HepG2 (cell line): ENCODE measurements around the gene POLR3GL. TPM values are rescaled to one million over a fixed set of nuclear protein-coding genes. Genes with fewer than 3 reads are reported as not detected.
A peak's percentile ranks its signal among the peaks of the same experiment; 100 is the strongest.

Experiments
- CTCF ChIP-seq: sonication (generic); formaldehyde crosslinking; IDR thresholded peaks from 2 replicates; pipeline ENCODE4 v1.5.0; 2020; ENCODE audit warnings: mild to moderate bottlenecking, missing genetic modification reagents, moderate library complexity
- ETV6 ChIP-seq: sonication (generic); formaldehyde crosslinking; conservative IDR thresholded peaks from 2 replicates; pipeline ENCODE4 v1.4.0; 2020; ENCODE audit warnings: missing genetic modification reagents
- FOSL2 ChIP-seq: sonication (generic); formaldehyde crosslinking; IDR thresholded peaks from 2 replicates; pipeline ENCODE4 v1.4.0; 2020; ENCODE audit warnings: missing genetic modification reagents
- PHF20 ChIP-seq: sonication (generic); formaldehyde crosslinking; IDR thresholded peaks from 2 replicates; pipeline ENCODE4 v1.5.0; 2020; ENCODE audit warnings: mild to moderate bottlenecking, missing genetic modification reagents
- PPARG ChIP-seq: conservative IDR thresholded peaks from 2 replicates; pipeline ENCODE4 v1.6.1; 2016; ENCODE audit warnings: missing biosample characterization, missing genetic modification reagents
- RFX3 ChIP-seq: IDR thresholded peaks from 2 replicates; pipeline ENCODE4 v1.6.1; 2016; ENCODE audit warnings: missing biosample characterization, missing genetic modification reagents
- SATB2 ChIP-seq: sonication (generic); formaldehyde crosslinking; IDR thresholded peaks from 2 replicates; pipeline ENCODE4 v1.5.0; 2020; ENCODE audit warnings: missing genetic modification reagents
- STAG1 ChIP-seq: sonication (generic); formaldehyde crosslinking; IDR thresholded peaks from 2 replicates; pipeline ENCODE4 v1.4.0; 2020; ENCODE audit warnings: missing genetic modification reagents
- ZBTB3 ChIP-seq: sonication (generic); formaldehyde crosslinking; IDR thresholded peaks from 2 replicates; pipeline ENCODE4 v1.4.0; 2020; ENCODE audit warnings: low read depth, mild to moderate bottlenecking, moderate library complexity, missing genetic modification reagents, borderline replicate concordance
- ZBTB42 ChIP-seq: sonication (generic); formaldehyde crosslinking; IDR thresholded peaks from 2 replicates; pipeline ENCODE4 v1.5.0; 2020; ENCODE audit warnings: mild to moderate bottlenecking, missing genetic modification reagents
- ZNF382 ChIP-seq: sonication (generic); formaldehyde crosslinking; IDR thresholded peaks from 2 replicates; pipeline ENCODE4 v1.5.0; 2020; ENCODE audit warnings: missing genetic modification reagents, mild to moderate bottlenecking, borderline replicate concordance
- polyA plus RNA-seq, 8 experiments: library from polyadenylated mRNA; depleted of rRNA in 3 of 8; stranded (reverse) in 7 of 8; unstranded in 1 of 8; fragments of >200 nt; fragmentation: Illumina TruSeq in 4 of 8; extraction: Trizol in 4 of 8; gene quantifications; 2 replicates each; pipeline versions ENCODE4 v1.2.1 to v1.2.3, GENCODE V29; 2011 to 2016; ENCODE audit warnings: low read depth in 4 of 8, missing spikeins in 1 of 8, mixed read lengths in 1 of 8; ENCODE audit not compliant: insufficient read depth in 1 of 8
- total RNA-seq, 5 experiments: library from RNA; depleted of rRNA; stranded (reverse); fragments of >200 nt; fragmentation: Illumina TruSeq; extraction: Trizol; gene quantifications; 2 replicates each; pipeline ENCODE4 v1.2.3, GENCODE V29; 2016; ENCODE audit warnings: low read depth in 1 of 5
- TF ChIP-seq, protein P1 (sequence below): sonication (generic); formaldehyde crosslinking; conservative IDR thresholded peaks from 2 replicates; pipeline ENCODE4 v1.8.0; 2022; ENCODE audit warnings: missing genetic modification reagents
- TF ChIP-seq, protein P2 (sequence below), 2 experiments: fragments of 450-650 bp in 1 of 2; sonication (generic) in 1 of 2; formaldehyde crosslinking in 1 of 2; IDR thresholded peaks; 2 replicates each; pipeline versions ENCODE4 v1.6.1 to v1.8.0; 2016 to 2022; ENCODE audit warnings: antibody characterized with exemption in 1 of 2, mild to moderate bottlenecking in 1 of 2, missing genetic modification reagents in 1 of 2
- TF ChIP-seq, protein P3 (sequence below): sonication (generic); formaldehyde crosslinking; conservative IDR thresholded peaks from 2 replicates; pipeline ENCODE4 v1.4.0; 2020; ENCODE audit warnings: missing genetic modification reagents

Gene POLR3GL
- total and polyA plus RNA-seq, 2 of the 13 experiments (the other 11 are each of a cell fraction or from before 2014, with no cell fraction given), result 11.5 to 12.4 TPM

DNA sequence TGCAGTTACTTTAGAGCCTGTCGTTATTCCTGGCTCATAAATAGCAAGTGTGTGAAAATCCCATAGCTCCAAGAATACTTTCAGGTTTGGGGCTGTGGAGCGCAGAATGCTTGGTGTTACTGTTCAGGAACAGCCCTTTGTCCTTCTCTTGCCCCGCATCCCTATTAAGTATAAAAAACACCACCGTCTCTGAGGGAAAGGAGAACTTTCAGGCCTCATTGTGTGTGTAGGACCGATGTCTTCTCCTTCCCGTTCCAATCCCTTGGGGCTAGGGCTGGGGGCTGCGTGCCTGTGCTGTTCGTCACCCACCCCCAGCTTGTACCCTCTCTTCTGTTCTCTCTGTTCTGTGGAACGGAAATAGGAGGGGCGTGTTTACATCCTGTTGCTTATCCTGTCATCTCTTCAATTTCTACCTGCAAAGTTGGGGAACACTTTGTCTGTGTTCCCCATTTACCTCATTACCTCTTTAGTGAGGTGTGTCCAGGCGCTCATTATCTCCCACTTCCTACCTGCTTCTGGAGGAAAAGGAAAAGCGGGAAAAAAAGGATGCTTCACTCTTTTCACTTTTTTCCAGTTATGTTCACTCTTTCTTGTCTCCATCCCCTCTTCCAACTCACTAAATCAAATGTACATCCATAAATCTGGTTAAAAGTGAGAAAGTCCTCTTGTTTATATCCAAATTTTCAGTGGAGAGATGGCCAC is 32.7 kb downstream of the POLR3GL start (continued):
- TF ChIP-seq, protein P1, sequence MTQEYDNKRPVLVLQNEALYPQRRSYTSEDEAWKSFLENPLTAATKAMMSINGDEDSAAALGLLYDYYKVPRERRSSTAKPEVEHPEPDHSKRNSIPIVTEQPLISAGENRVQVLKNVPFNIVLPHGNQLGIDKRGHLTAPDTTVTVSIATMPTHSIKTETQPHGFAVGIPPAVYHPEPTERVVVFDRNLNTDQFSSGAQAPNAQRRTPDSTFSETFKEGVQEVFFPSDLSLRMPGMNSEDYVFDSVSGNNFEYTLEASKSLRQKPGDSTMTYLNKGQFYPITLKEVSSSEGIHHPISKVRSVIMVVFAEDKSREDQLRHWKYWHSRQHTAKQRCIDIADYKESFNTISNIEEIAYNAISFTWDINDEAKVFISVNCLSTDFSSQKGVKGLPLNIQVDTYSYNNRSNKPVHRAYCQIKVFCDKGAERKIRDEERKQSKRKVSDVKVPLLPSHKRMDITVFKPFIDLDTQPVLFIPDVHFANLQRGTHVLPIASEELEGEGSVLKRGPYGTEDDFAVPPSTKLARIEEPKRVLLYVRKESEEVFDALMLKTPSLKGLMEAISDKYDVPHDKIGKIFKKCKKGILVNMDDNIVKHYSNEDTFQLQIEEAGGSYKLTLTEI, result no peak
- TF ChIP-seq ZBTB3 (no peak), ZNF382 (CRISPR knock-in tag) (no peak), CTCF (CRISPR knock-in tag) (no peak), PPARG (CRISPR knock-in tag) (0 out of 2 replicates have a peak, but pooled peaks have one; percentile 13), RFX3 (CRISPR knock-in tag) (no peak), SATB2 (CRISPR knock-in tag) (no peak), FOSL2 (CRISPR knock-in tag) (peak; percentile 78), ETV6 (CRISPR knock-in tag) (no peak), STAG1 (CRISPR knock-in tag) (no peak), ZBTB42 (CRISPR knock-in tag) (no peak), PHF20 (CRISPR knock-in tag) (no peak)
- TF ChIP-seq, protein P2, sequence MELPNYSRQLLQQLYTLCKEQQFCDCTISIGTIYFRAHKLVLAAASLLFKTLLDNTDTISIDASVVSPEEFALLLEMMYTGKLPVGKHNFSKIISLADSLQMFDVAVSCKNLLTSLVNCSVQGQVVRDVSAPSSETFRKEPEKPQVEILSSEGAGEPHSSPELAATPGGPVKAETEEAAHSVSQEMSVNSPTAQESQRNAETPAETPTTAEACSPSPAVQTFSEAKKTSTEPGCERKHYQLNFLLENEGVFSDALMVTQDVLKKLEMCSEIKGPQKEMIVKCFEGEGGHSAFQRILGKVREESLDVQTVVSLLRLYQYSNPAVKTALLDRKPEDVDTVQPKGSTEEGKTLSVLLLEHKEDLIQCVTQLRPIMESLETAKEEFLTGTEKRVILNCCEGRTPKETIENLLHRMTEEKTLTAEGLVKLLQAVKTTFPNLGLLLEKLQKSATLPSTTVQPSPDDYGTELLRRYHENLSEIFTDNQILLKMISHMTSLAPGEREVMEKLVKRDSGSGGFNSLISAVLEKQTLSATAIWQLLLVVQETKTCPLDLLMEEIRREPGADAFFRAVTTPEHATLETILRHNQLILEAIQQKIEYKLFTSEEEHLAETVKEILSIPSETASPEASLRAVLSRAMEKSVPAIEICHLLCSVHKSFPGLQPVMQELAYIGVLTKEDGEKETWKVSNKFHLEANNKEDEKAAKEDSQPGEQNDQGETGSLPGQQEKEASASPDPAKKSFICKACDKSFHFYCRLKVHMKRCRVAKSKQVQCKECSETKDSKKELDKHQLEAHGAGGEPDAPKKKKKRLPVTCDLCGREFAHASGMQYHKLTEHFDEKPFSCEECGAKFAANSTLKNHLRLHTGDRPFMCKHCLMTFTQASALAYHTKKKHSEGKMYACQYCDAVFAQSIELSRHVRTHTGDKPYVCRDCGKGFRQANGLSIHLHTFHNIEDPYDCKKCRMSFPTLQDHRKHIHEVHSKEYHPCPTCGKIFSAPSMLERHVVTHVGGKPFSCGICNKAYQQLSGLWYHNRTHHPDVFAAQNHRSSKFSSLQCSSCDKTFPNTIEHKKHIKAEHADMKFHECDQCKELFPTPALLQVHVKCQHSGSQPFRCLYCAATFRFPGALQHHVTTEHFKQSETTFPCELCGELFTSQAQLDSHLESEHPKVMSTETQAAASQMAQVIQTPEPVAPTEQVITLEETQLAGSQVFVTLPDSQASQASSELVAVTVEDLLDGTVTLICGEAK (IDR thresholded peaks at IDR 0.05), result no peak
- TF ChIP-seq, protein P2 (CRISPR knock-in tag; IDR thresholded peaks at IDR 0.05), result no peak
- TF ChIP-seq, protein P3, sequence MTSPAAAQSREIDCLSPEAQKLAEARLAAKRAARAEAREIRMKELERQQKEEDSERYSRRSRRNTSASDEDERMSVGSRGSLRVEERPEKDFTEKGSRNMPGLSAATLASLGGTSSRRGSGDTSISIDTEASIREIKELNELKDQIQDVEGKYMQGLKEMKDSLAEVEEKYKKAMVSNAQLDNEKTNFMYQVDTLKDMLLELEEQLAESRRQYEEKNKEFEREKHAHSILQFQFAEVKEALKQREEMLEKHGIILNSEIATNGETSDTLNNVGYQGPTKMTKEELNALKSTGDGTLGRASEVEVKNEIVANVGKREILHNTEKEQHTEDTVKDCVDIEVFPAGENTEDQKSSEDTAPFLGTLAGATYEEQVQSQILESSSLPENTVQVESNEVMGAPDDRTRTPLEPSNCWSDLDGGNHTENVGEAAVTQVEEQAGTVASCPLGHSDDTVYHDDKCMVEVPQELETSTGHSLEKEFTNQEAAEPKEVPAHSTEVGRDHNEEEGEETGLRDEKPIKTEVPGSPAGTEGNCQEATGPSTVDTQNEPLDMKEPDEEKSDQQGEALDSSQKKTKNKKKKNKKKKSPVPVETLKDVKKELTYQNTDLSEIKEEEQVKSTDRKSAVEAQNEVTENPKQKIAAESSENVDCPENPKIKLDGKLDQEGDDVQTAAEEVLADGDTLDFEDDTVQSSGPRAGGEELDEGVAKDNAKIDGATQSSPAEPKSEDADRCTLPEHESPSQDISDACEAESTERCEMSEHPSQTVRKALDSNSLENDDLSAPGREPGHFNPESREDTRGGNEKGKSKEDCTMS (CRISPR knock-in tag), result no peak
